GM21390 (cell line): ENCODE measurements around the gene BTNL8.

Experiments
- ATAC-seq: cut with Tn5 transposase; IDR thresholded peaks from one replicate; pipeline ENCODE4 v1.9.1; 2021; ENCODE audit not compliant: unreplicated experiment

The BTNL8 gene

DNA sequence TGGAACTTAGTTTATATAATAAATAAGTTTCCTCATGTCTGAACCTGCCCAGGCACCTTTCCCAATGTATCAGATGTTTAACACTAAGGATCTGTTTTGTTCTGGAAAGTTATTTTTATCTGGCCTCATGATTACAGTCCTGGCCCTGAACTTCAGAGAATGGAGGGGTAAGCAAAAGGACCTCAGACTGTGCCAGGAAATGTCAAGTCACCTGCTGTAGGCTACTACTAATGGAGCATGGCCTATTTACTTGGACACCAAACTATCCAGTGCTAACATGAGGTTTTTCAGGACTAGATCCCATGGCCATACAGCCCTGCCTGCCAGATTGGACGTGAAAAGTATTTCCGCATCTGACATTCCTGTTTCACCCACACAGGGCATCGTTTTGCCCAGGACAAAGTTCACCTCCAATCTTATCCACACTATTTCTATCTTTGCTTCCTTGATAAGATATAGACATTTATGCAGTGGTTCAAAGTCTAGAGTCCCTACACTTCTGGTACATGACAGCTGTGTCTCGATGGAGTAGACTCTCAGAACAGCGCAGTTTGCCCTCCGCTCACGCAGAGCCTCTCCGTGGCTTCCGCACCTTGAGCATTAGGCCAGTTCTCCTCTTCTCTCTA, at the start of gene BTNL8:
BTNL8 (plus strand) TSS at position 539 of the 626 bp plus-strand sequence. CDS start 152 bp downstream, outside the sequence.
- ATAC-seq: no peak

- ATAC-seq: no peak
These were observed 49.1 kb upstream of the BTNL8 start for GRCh38 chr5:180849827-180850226.

GRCh38 chr5:180850434-180851078, 48.4 kb upstream of the BTNL8 start:
- ATAC-seq: no peak

- no peak for ATAC-seq
These were observed 46.5 kb upstream of the BTNL8 start for GRCh38 chr5:180852495-180852894.

GRCh38 chr5:180853121-180853847, 45.7 kb upstream of the BTNL8 start:
- ATAC-seq: no peak

DNA sequence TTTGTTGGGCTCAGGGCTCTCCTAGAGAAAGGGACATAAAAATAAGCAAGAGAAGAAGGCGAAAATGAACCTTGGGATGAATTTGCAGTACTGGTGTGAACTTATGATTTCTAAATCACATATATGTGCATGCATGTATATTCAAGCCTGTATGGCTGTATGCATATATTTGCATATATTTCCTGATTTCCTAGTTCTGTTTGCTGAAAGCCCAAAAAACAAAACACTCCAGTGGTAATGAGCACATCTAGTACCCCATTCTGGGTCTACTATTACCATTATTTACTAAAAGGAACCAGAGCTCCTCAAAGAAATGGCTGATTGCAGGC, 45.1 kb upstream of the BTNL8 start:
- ATAC-seq: no peak

- no peak for ATAC-seq
These were observed 40.4 kb upstream of the BTNL8 start for GRCh38 chr5:180858586-180858985.

DNA sequence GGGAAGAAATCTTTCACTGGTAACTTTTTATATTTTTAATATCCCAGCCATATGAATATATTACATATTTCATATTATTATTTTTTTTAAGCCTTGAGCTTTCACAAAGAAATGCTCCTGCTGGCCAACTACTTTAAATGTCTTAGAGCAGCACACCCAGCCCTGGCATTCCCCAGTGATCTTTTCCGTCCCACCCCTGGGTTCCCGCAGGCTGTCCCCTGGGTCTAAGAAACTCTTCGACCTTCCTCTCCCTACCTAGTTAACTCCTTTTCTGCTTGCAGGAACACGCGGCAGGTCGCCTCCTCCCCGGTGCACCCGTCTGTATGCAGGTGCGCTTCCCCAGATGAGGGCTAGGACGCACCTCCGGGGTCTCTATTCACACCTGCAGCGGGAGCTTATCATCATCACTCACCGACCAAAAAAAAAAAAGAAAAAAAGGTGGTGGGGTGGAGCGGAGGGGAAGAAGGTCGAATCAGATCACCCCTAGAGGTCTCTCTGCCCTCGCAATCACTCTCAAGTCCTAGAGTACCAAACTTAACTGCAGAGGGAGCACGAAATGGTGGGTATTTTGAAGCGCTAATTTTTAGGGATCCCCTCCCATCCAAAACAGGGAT, 38.6 kb upstream of the BTNL8 start:
- peak; percentile 42 for ATAC-seq

- peak; percentile 80 for ATAC-seq
These were observed 37.8 kb upstream of the BTNL8 start, which contains the start of gene ZFP62 for GRCh38 chr5:180860887-180861822. Gene ZFP62 (minus strand): TSS chr5:180861276. CDS start chr5:180861219, 57 bp downstream.

GRCh38 chr5:180862645-180863044, 36.3 kb upstream of the BTNL8 start:
- no peak for ATAC-seq

DNA sequence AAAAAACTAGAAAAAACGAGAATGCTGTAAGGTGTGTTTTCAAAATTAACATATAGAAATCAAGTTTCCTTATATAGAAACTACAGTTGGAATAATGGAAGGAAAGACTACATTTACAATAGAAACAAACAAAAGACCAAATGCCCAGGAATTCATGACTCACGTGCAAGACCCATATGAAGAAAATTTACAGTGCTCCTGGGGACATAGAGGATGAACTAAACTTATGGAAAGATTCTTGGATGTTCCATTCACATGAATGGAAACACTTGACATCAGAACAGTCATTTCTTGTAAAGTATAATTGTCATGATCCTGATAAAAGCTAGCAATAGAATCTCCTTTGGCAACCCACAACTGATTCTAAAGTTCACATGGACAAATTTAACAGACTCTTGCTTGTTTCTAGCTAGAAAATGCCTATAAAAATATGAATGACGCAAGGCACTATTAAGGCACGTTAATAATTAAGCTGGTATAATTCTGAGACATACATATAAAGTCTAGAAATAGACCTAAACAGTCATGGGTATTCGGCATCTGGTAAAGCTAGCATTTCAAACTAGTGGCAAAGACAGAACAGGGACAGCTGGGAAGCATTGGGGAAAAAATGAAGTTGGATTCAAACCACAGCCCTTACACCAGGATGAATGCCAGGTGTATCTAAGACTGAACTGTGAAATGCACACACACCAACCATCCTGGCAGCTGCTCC, 32.8 kb upstream of the BTNL8 start:
- no peak for ATAC-seq

- ATAC-seq: no peak
These were observed 32.0 kb upstream of the BTNL8 start for GRCh38 chr5:180866985-180867384.

- ATAC-seq: peak; percentile 55
These were observed 30.0 kb upstream of the BTNL8 start for GRCh38 chr5:180868960-180869359.

DNA sequence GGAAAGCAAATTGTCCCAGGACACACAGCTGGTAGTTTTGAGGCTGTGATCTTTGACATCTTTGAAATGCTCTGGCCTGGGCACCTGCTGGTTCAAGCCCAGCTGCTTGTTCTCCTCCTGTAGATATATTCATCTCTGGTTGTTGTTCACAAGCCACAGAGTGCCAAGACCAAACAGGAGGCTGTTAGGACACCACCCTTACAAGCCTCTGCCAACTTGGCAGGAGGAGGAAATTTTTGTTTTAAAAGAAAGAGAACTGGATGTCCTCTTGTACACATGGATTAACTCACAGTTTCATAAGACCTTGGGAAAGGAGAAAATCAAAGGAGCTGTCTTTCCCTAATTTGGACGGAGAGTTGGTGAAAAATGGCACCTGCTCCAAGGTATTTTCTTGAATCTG, 29.4 kb upstream of the BTNL8 start:
- ATAC-seq: no peak

DNA sequence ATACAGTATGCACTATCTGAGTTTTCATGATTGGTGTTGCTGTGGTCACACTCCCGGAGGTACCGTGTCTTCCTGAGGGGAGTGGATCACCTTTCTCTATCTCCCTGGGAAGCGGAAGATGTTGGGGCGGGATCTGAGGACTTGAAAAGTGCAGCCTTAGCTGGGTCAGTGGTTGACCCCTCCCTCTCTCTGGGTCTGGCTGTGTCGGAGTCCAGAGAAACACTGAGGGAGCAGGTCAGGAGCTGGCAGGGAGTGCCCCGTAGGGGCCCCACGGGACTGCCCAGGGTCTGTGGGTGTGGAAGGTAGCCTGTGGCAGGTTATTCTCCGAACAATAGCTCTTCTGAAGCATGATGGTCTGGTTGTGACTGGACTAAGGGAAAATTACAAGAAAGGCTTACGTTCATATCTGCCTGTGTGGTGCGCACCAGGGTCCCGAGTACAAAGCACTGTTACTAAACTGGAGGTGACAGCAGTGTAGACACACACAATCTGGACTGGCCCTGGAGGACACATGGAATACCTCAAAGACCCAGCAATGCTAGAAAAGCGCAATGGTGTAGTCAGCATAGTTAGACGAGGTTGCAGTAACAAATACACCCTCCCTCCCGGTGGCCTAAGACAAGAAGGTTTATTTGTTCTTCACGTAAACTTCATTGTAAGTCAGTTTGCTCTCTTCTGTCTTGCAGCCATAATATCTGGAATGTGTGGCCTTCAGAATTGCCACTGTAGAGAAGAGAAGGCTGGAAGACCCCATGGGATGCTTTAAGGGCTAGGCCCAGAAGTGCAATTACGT, 28.5 kb upstream of the BTNL8 start:
- ATAC-seq: no peak

DNA sequence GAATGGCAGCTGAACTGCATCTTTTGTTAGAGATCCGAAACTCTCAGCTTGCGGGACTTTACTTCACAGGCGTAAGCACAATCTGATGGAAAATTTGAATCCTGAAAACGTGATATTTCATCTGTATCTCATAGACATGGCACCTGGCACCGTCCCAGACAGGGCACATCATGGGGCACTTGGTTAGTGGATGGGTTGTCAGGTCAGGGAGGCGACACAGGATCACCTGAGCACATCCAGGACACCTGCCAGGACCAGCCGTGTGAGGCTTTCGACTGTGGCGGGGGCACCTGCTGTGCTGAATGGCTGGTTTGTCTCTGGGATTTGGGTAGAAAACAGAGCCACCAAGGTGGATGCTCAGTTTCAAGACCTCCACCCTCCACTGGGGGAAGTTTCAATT, 26.5 kb upstream of the BTNL8 start:
- no peak for ATAC-seq

GRCh38 chr5:180873615-180874520, 25.1 kb upstream of the BTNL8 start:
- no peak for ATAC-seq
